KMS-11 (cell line): Measurements from ENCODE around the gene IFRD2.

Experiments used
- H2AFZ ChIP-seq: fragments of 200-600 bp; sonication (generic); 2 replicates; pipeline ENCODE4 v1.6.1; 2016; ENCODE audit warnings: antibody characterized with exemption, mixed run types, low read depth
- H3K27ac ChIP-seq: fragments of 200-600 bp; sonication (generic); 2 replicates; pipeline ENCODE4 v1.6.1; 2016; ENCODE audit warnings: mild to moderate bottlenecking, mixed run types
- H3K27me3 ChIP-seq: fragments of 200-600 bp; sonication (generic); 2 replicates; pipeline ENCODE4 v1.6.1; 2017; ENCODE audit warnings: mild to moderate bottlenecking, low read depth, mixed run types, moderate library complexity; ENCODE audit not compliant: insufficient read depth
- H3K36me3 ChIP-seq: fragments of 200-600 bp; sonication (generic); 2 replicates; pipeline ENCODE4 v1.6.1; 2017; ENCODE audit warnings: mild to moderate bottlenecking, mixed run types; ENCODE audit not compliant: insufficient read depth
- H3K4me1 ChIP-seq: fragments of 200-600 bp; sonication (generic); 2 replicates; pipeline ENCODE4 v1.6.1; 2016; ENCODE audit warnings: mild to moderate bottlenecking, low read depth, mixed run types; ENCODE audit not compliant: poor library complexity, severe bottlenecking
- H3K4me2 ChIP-seq: fragments of 200-600 bp; sonication (generic); 2 replicates; pipeline ENCODE4 v1.7.0; 2016; ENCODE audit warnings: mild to moderate bottlenecking, mixed run types
- H3K4me3 ChIP-seq: fragments of 200-600 bp; sonication (generic); IDR thresholded peaks from 2 replicates; pipeline ENCODE4 v1.6.1; 2017; ENCODE audit warnings: low read depth, low read length, mixed read lengths; ENCODE audit not compliant: insufficient read depth
- H3K79me2 ChIP-seq: fragments of 200-600 bp; sonication (generic); 2 replicates; pipeline ENCODE4 v1.6.1; 2016; ENCODE audit warnings: low read depth, mixed run types; ENCODE audit not compliant: insufficient read depth
- H3K9ac ChIP-seq: fragments of 200-600 bp; sonication (generic); 2 replicates; pipeline ENCODE4 v1.6.1; 2016; ENCODE audit warnings: mild to moderate bottlenecking, mixed run types
- H4K20me1 ChIP-seq: fragments of 200-600 bp; sonication (generic); 2 replicates; pipeline ENCODE4 v1.6.1; 2016; ENCODE audit warnings: mild to moderate bottlenecking, mixed run types; ENCODE audit not compliant: insufficient read depth
- CTCF ChIP-seq: fragments of 200-600 bp; sonication (generic); conservative IDR thresholded peaks from 2 replicates; pipeline ENCODE4 v1.6.1; 2017; ENCODE audit warnings: low read depth, mild to moderate bottlenecking, antibody characterized with exemption, low read length, moderate library complexity, mixed read lengths

The IFRD2 gene

DNA sequence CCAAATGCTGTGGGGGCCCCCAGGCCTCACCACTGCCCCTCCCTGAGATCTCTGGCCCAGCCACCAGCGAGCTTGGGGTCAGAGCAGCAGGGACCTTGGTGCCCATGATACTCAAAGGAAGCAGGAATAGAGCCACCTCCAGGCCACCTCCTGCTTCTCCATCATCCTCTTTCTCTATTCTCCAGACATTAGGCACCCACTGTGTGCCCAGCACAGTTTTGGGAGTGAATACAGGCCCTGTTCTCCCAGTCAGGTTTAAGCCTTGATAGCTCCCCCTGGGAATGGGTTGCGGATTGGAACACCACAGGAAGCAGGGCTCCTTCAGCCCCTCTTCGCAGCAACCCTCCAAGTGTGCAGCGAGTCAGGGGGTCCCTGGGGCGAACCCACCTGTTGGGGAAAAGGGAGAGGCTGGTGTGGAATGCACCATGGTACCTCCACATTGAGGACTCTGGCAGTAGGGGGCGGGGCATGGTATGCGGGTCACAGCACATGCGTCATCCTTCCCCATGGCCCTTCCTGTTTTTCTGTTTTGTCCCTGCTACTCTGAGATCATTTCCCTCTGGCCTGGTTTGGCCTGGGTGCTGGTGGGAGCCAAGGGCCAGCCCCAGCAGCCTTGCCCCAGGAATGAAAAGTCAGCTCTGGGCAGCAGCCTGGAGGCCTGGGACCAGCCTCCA lies 37.5 kb downstream of the IFRD2 start:
- H3K4me1 ChIP-seq = no peaks in the 10 kb centered on the region
- H3K4me3 ChIP-seq = no peak overlapping the region
- no peak overlapping the region for H2AFZ ChIP-seq
- H4K20me1 ChIP-seq = no peaks in the 10 kb centered on the region
- no peak overlapping the region for H3K4me2 ChIP-seq
- no peaks in the 10 kb centered on the region for H3K27me3 ChIP-seq
- no peak overlapping the region for H3K27ac ChIP-seq
- no peak for TF ChIP-seq CTCF
- H3K36me3 ChIP-seq = no peaks in the 10 kb centered on the region
- H3K9ac ChIP-seq = no peak overlapping the region
- no peaks in the 10 kb centered on the region for H3K79me2 ChIP-seq

GRCh38 chr3:50251220-50251619 lies 41.0 kb downstream of the IFRD2 start:
- Histone ChIP-seq H3K27me3 (no peaks in the 10 kb centered on the region), H3K4me1 (peaks cover 11% of the 10 kb centered on the region), H4K20me1 (no peaks in the 10 kb centered on the region), H2AFZ (no peak overlapping the region), H3K4me3 (no peak overlapping the region), H3K27ac (no peak overlapping the region), H3K4me2 (no peak overlapping the region), H3K79me2 (peaks cover 14% of the 10 kb centered on the region; the same call in 1 of the 2 replicates), H3K9ac (no peak overlapping the region), H3K36me3 (no peaks in the 10 kb centered on the region)
- TF ChIP-seq CTCF = no peak

DNA sequence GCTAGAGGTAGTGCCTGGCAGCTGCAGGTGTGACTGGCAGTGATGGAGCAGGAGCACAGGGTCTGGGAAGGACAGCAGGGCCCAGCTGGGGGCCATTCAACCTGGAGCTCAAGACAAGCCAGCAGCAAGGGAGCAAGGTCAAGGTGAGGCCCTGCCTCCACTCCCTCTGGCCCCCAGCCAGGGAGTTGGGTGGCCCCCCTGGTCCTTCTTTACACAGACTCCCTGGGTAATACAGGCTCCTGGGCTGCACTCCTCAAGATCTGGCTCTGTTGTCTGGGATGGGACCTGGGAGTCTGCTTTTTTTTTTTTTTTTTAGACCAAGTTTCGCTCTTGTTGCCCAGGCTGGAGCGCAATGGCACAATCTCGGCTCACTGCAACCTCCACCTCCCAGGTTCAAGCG lies 41.7 kb downstream of the IFRD2 start:
- peaks cover 11% of the 10 kb centered on the region for H3K4me1 ChIP-seq

DNA sequence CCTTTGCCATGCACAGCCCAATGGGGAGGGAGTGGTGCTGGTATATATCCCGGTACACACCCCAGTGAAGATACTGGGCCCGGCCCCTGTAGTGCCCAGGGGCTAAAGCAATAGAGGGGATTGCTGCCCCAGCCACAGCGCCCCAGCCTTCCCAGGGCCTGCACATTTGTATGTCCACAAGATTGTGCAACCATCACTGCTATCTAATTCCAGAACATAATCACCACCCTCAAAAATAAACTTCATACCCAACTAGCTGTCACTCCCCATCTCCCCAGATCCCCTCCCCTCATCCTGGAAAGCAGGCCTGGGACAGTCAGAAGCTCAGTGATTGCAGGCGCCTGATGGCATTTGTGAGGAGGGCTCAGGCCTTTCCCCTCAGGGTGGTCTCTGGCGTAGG lies 42.8 kb downstream of the IFRD2 start:
- Histone ChIP-seq H3K36me3 (no peaks in the 10 kb centered on the region), H2AFZ (no peak overlapping the region), H3K27me3 (no peaks in the 10 kb centered on the region), H4K20me1 (no peaks in the 10 kb centered on the region), H3K79me2 (peaks cover 14% of the 10 kb centered on the region; the same call in 1 of the 2 replicates), H3K9ac (no peak overlapping the region), H3K4me1 (peaks cover 11% of the 10 kb centered on the region), H3K4me3 (no peak overlapping the region), H3K27ac (no peak overlapping the region), H3K4me2 (no peak overlapping the region)
- no peak for TF ChIP-seq CTCF

More for the DNA sequence above, 41.7 kb downstream of the IFRD2 start:
- Histone ChIP-seq H3K36me3 (no peaks in the 10 kb centered on the region), H4K20me1 (no peaks in the 10 kb centered on the region), H2AFZ (no peak overlapping the region), H3K27me3 (no peaks in the 10 kb centered on the region), H3K4me2 (no peak overlapping the region), H3K9ac (no peak overlapping the region), H3K79me2 (peaks cover 14% of the 10 kb centered on the region; the same call in 1 of the 2 replicates), H3K27ac (no peak overlapping the region), H3K4me3 (no peak overlapping the region)
- no peak for TF ChIP-seq CTCF
